GM19438 (cell line): ENCODE data around the gene ODF4.
"Not testable (repeated sequence)": the region's sequence is repeated elsewhere in the genome, so short reads cannot be mapped to it uniquely, and the experiment has no call there.

Experiments
- ATAC-seq: cut with Tn5 transposase; IDR thresholded peaks from one replicate; pipeline ENCODE4 v1.9.1; 2021; ENCODE audit warnings: low read depth; ENCODE audit not compliant: unreplicated experiment

Gene ODF4

DNA sequence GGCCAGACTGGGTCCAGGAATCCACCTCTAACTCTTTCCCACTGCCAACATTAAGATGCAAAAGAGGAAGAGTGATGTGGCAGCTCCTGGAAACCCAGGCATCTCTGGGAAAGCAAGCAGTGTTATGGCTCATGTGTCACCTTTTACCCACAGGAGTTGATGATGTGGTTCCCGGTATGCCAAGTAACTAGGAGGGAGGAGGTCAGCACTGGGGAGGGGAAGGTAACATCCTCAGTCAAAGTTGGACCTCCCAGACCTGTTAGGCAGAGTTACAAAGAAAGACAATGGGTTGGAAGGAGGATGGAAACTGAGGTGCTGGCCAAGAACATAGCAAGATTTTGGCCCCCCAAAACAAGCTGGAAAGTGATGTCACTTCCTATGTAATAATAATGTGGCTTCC, 25.5 kb downstream of the ODF4 start:
- no peak for ATAC-seq

DNA sequence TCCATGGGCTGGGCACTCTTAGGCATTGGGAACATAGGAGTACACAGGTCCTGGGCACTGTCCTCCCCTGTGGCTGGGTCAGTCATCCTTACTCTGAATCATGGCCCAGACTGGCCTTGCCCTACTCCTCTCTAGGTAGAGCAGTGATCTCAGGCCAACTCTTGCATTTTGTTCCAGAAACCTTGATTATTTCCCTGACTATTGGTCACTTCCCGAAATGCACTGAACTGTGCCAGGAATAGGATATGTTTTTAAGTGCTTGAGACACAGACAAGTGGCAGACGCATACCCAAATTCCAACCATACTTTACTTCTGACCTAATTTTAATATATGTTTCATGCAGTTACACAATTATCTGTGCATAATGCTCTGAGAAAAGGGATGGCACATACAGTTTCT, 26.6 kb downstream of the ODF4 start:
- no peak for ATAC-seq

- no peak for ATAC-seq
Measured at GRCh38 chr17:8368193-8368592, 28.6 kb downstream of the ODF4 start.

DNA sequence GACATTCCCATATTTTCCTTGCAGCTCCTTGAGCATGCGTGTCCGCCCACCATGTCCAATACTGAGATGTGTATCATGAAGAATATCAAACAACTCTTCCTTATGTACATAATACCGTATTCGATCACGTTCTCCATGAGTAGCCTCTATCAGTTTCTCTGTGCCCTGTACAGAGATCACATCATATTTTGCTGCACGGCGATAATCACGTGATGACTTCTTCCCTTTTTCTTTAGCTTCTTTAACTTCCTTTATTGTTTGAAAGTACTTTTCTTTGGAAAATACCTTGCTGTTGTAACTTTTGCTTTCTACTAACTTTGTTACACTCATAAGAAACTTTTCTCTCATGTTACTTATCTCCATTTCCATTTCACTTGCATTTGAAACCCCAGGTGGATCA, 30.3 kb downstream of the ODF4 start:
- ATAC-seq, result no peak

- no peak for ATAC-seq
Measured at GRCh38 chr17:8371786-8372185, 32.1 kb downstream of the ODF4 start.

GRCh38 chr17:8372422-8372821, 32.8 kb downstream of the ODF4 start:
- ATAC-seq, result no peak

GRCh38 chr17:8373856-8374255, 34.2 kb downstream of the ODF4 start:
- not testable (repeated sequence) for ATAC-seq

DNA sequence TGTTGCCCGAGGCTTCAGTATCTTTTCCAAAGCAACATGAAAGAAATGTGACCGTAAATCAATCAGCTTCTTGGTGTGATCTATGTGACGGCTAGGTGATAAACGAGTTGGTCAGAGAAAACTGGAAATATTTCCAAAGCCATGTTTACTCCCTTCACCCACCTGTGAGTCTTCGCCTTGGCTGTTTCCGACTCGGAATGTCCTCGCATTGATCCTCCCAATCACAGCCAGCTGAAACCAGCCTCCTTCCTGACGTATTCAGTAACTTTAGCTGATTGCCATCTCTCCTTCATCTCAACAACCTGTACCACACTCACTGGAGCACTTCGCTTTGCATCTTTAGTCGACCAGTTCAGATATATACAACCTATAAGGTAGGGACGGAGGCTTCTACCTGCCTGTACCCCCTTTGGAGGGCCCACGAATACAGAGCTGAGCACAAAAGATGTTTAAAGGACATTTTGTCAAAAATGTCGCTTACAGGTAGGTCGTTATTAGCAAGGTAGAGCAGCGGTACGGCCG, 36.2 kb downstream of the ODF4 start:
- ATAC-seq, result no peak

DNA sequence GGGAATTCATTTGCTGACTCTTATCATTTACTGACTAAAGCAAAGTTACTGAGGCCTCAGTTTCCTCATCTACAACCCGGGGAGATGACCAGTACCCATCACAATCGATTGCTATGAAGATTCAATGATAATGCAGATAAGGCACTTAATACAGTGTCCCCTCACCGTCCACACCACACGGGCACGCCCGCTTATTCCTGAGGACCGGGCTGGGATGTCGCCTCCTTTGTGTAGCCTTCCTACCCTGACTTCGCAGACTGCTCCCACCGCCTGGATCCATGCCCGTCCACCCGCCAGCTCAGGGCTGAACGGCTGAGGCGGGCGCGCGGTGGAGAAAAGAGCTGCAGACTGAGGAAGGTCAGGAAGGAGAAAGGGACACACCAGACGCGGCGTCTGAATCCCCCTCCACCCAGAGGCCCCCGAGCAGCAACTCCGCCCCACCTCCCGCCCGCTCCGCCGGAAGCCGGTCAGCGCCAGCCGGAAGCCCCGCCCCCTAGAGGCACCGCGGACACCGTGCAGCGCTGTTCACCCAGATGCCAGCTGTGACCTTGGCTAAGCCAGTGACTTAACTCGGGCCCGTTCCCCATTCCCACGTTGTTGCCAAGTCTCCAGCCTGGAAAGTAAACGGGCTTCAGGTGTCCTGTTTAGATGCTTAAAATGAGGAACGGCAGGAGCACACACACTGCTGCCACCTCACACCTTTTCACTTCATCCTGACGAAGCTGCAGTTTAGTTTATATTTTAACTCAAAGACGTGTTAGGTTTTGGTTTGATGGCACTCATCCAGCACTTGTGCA, 36.8 kb downstream of the ODF4 start, which contains the start of gene KRABD2:
Gene KRABD2 (minus strand): TSS at position 434 of the 797 bp plus-strand sequence.
- ATAC-seq, result peak; percentile 92

DNA sequence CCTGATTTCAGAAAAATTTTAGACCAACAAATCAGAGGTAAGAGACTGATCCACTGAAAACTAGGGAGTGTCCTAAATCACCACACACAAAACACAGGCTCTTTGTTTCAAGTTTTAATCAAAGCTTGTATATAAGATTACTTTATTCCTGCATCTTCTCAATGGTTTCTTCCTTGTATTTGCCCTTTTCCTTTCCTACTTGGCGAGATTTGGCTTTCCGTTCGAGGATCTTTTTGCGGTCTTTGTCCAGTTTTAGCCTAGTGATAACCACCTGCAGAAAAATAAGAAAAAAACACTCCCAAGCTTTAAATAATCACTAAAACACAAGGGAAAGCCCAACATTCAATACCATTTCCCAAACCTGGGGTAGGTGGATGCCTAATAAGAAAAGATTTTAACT, 37.8 kb downstream of the ODF4 start:
- ATAC-seq, result no peak

GRCh38 chr17:8378117-8378516, 38.5 kb downstream of the ODF4 start:
- not testable (repeated sequence) for ATAC-seq

- ATAC-seq, result no peak
Measured at GRCh38 chr17:8380049-8380448, 40.4 kb downstream of the ODF4 start.

- ATAC-seq, result no peak
Measured at GRCh38 chr17:8382052-8382879, 42.6 kb downstream of the ODF4 start.

DNA sequence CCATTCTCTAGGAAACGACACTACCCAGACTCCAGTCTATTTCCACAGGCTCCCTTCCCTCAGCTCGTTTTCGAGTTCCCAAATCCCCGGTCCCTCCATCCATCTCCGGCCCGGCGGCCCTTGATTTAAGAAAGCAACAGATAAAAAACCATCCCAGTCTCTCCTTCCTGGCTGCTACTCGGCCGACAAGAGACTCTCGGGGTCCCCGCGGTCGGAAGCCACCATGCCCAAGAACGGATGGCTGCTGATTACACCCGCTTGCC, 43.2 kb downstream of the ODF4 start:
- ATAC-seq, result peak; percentile 1

- peak; percentile 80 for ATAC-seq
Measured at GRCh38 chr17:8383143-8383822, 43.6 kb downstream of the ODF4 start, which contains the start of gene RPL26. Gene RPL26, minus strand, starts transcription at chr17:8383193. Its CDS starts 883 bp downstream, at chr17:8382310.

- ATAC-seq, result no peak
Measured at GRCh38 chr17:8384801-8385378, 45.2 kb downstream of the ODF4 start.

DNA sequence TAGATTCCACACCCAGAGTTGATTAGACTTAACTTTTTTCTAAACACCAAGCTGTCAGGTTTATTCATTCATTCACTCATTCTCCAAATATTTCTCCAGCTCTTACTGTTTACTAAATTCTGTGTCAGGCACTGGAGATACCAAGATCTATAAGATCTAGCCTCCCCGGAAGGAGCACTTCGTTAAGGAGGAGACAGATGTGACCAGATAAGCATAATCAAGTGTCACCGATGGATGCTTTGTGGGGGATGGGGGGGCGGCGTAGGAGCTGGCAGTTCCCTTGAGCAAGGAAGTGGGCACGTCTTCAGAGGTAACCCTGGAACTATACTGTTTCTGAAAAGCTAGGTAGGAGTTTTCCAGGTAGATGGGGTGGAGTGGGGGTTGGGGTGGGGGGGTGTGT, 47.2 kb downstream of the ODF4 start:
- no peak for ATAC-seq

DNA sequence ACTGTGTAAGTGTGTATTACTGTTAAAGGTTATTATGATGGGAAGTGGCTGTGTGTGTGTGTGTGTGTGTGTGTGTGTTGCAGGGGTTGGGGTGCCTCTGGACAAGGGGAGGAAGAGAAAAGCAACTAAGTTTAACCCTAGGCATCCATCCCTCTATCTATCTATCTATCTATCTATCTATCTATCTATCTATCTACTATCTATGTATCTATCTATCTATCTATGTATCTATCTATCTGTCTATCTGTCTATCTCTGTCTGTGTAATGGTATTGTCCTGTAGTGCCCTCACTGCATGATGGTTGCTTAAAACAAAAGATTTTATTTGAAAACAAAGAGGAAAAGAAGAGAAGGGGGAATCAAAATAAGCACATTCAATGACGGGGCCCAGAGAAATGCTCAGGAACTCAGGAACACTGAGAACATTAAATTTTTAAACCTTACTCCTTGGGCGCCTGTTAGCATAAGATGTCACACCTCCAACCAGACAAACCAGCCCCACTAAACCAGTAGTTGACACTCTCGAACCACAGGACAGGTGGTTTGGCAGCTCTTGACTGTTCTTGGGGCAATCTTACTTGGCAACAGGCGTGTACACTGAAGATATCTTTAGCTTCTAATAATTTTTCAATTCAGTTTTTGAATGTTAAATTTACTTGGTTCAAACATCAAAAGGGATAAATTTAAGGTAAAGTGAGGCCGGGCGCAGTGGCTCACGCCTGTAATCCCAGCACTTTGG, 48.4 kb downstream of the ODF4 start:
- ATAC-seq, result no peak

DNA sequence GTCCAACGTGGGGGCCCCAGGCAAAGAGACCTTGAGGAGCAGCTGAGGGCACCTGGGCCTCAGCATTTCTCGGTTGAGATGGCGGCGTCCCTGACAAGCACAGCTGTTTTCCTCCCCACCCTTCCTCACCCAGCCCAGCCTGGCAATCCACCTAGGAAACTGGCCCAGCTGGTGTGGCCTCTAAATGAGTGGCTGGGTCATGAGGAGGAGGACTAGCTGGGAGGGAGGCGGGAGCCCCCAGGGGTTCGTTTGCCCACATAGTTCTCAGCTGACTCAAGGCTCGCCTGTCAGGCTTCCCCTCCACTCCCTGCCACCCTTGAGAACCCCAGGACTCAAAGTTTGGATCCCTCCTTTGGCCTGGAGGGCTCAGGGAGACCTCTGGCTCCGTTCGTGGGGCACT, 52.1 kb downstream of the ODF4 start:
- ATAC-seq, result no peak

GRCh38 chr17:8392274-8392673, 52.6 kb downstream of the ODF4 start:
- no peak for ATAC-seq
